Hematopoietic multipotent progenitor cell treated with erythropoietin and hydrocortisone succinate and interleukin-3 and kit ligand, for 8 days (in vitro differentiated cells): ENCODE measurements around the gene FOXK2.
"Not testable (repeated sequence)": the region's sequence is repeated elsewhere in the genome, so short reads cannot be mapped to it uniquely, and the experiment has no call there.

Experiments
- DNase-seq: peaks from one replicate; pipeline ENCODE4 v3.0.0-alpha.2; 2015

The FOXK2 gene

GRCh38 chr17:82536512-82537201 lies 17.1 kb downstream of the FOXK2 start:
- DNase-seq = no peak

- DNase-seq = not testable (repeated sequence)
These were observed 17.7 kb downstream of the FOXK2 start for GRCh38 chr17:82537228-82537627.

- DNase-seq = not testable (repeated sequence)
These were observed 19.5 kb downstream of the FOXK2 start for GRCh38 chr17:82539076-82539475.

GRCh38 chr17:82542439-82542838 lies 22.9 kb downstream of the FOXK2 start:
- DNase-seq = no peak

- DNase-seq = no peak
These were observed 25.0 kb downstream of the FOXK2 start for GRCh38 chr17:82544431-82545070.

GRCh38 chr17:82545071-82545462 lies 25.5 kb downstream of the FOXK2 start:
- no peak for DNase-seq

- DNase-seq = no peak
These were observed 28.4 kb downstream of the FOXK2 start for GRCh38 chr17:82547981-82548380.

- peak; percentile 74 for DNase-seq
These were observed 29.3 kb downstream of the FOXK2 start for GRCh38 chr17:82548681-82549303.

- DNase-seq = peak; percentile 79
These were observed 32.4 kb downstream of the FOXK2 start for GRCh38 chr17:82551779-82552457.

GRCh38 chr17:82552580-82552979 lies 33.0 kb downstream of the FOXK2 start:
- no peak for DNase-seq

- no peak for DNase-seq
These were observed 33.8 kb downstream of the FOXK2 start for GRCh38 chr17:82553210-82553930.

GRCh38 chr17:82557510-82557909 lies 38.0 kb downstream of the FOXK2 start:
- not testable (repeated sequence) for DNase-seq

- DNase-seq = peak; percentile 69
These were observed 40.2 kb downstream of the FOXK2 start for GRCh38 chr17:82559566-82560251.

GRCh38 chr17:82560252-82560642 lies 40.7 kb downstream of the FOXK2 start:
- no peak for DNase-seq

GRCh38 chr17:82560802-82561428 lies 41.4 kb downstream of the FOXK2 start:
- DNase-seq = no peak

GRCh38 chr17:82561429-82562035 lies 42.0 kb downstream of the FOXK2 start:
- no peak for DNase-seq

- DNase-seq = not testable (repeated sequence)
These were observed 43.2 kb downstream of the FOXK2 start for GRCh38 chr17:82562718-82563220.

- no peak for DNase-seq
These were observed 43.8 kb downstream of the FOXK2 start for GRCh38 chr17:82563318-82563717.

GRCh38 chr17:82563745-82564144 lies 44.2 kb downstream of the FOXK2 start:
- DNase-seq = not testable (repeated sequence)

- DNase-seq = no peak
These were observed 44.7 kb downstream of the FOXK2 start for GRCh38 chr17:82564241-82564640.

GRCh38 chr17:82565551-82565950 lies 46.0 kb downstream of the FOXK2 start:
- DNase-seq = no peak
